H1 (cell line): ENCODE data around the gene ECE2.

ENCODE experiments used
- EP300 ChIP-seq, 2 experiments: IDR thresholded peaks; 1 replicate in 1 of 2; 2 replicates in 1 of 2; pipeline ENCODE4 v1.6.1; 2011 to 2012; ENCODE audit warnings: low read depth in 2 of 2, low read length in 2 of 2, mild to moderate bottlenecking in 2 of 2, borderline replicate concordance in 1 of 2, inconsistent platforms in 1 of 2, moderate library complexity in 1 of 2
- EZH2 ChIP-seq: fragments of 200-600 bp; sonication (generic); IDR thresholded peaks from 2 replicates; pipeline ENCODE4 v1.7.1; 2012; ENCODE audit warnings: low read depth, mild to moderate bottlenecking, moderate library complexity, low read length, inconsistent platforms; ENCODE audit not compliant: severe bottlenecking
- KDM1A ChIP-seq: fragments of 200-600, 300-600 bp; sonication (generic); IDR thresholded peaks from 2 replicates; pipeline ENCODE4 v1.7.1; 2016; ENCODE audit warnings: mild to moderate bottlenecking, low read length, borderline replicate concordance
- PHF8 ChIP-seq: fragments of 200-600 bp; sonication (generic); conservative IDR thresholded peaks from 2 replicates; pipeline ENCODE4 v1.7.1; 2012; ENCODE audit warnings: low read depth, mild to moderate bottlenecking, inconsistent platforms, low read length, moderate library complexity
- YY1 ChIP-seq: IDR thresholded peaks from 2 replicates; pipeline ENCODE4 v1.6.1; 2011; ENCODE audit warnings: low read depth, mild to moderate bottlenecking, low read length
- ZNF274 ChIP-seq: IDR thresholded peaks from 2 replicates; pipeline ENCODE4 v1.7.0; 2012; ENCODE audit warnings: low read length, borderline replicate concordance; ENCODE audit errors: extremely low read depth
- TF ChIP-seq, protein P1 (sequence below), 3 experiments: IDR thresholded peaks; 1 replicate in 2 of 3; 2 replicates in 1 of 3; pipeline versions ENCODE4 v1.5.1 to v1.6.1; 2011; ENCODE audit warnings: low read length in 3 of 3, mild to moderate bottlenecking in 3 of 3, inconsistent platforms in 2 of 3, low read depth in 1 of 3, moderate library complexity in 1 of 3; ENCODE audit not compliant: insufficient read depth in 1 of 3; ENCODE audit errors: control extremely low read depth in 1 of 3
- TF ChIP-seq, protein P2 (sequence below): IDR thresholded peaks from 2 replicates; pipeline ENCODE4 v1.6.1; 2011; ENCODE audit warnings: low read depth, mild to moderate bottlenecking, low read length; ENCODE audit not compliant: insufficient read depth

DNA sequence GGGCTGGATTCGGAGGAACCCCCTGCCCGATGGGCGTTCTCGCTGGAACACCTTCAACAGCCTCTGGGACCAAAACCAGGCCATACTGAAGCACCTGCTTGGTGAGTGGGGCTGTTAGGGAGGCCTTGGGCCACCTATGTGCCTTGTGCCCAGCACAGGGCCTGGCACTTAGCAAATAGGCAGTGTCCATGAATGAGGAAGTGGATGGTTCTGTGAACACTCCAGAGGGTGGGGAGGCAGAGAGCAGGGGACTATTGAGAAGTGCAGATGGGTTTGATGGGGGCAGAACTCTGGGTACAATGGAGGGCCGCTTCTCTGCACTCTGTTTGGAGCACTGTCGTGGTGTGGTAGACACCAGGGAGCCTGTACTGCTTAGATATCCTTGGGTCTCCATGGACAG, 1.5 kb downstream of the ECE2 start:
- TF ChIP-seq, protein P1, sequence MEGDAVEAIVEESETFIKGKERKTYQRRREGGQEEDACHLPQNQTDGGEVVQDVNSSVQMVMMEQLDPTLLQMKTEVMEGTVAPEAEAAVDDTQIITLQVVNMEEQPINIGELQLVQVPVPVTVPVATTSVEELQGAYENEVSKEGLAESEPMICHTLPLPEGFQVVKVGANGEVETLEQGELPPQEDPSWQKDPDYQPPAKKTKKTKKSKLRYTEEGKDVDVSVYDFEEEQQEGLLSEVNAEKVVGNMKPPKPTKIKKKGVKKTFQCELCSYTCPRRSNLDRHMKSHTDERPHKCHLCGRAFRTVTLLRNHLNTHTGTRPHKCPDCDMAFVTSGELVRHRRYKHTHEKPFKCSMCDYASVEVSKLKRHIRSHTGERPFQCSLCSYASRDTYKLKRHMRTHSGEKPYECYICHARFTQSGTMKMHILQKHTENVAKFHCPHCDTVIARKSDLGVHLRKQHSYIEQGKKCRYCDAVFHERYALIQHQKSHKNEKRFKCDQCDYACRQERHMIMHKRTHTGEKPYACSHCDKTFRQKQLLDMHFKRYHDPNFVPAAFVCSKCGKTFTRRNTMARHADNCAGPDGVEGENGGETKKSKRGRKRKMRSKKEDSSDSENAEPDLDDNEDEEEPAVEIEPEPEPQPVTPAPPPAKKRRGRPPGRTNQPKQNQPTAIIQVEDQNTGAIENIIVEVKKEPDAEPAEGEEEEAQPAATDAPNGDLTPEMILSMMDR (IDR thresholded peaks at IDR 0.05; ENCODE audit: control extremely low read depth in 1 of 3, insufficient read depth in 1 of 3, low read depth in 1 of 3, low read length in 3 of 3) = no peak
- TF ChIP-seq, protein P2, sequence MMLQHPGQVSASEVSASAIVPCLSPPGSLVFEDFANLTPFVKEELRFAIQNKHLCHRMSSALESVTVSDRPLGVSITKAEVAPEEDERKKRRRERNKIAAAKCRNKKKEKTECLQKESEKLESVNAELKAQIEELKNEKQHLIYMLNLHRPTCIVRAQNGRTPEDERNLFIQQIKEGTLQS = no peak
- TF ChIP-seq EP300 (IDR thresholded peaks at IDR 0.05; ENCODE audit: borderline replicate concordance in 1 of 2, low read depth in 2 of 2, low read length in 2 of 2) (no peak), YY1 (no peak), EZH2 (no peak), ZNF274 (no peak), PHF8 (no peak), KDM1A (no peak)
